Myocyte (in vitro differentiated cells): ENCODE data around the gene CBLC. TPM values are rescaled to one million over a fixed set of nuclear protein-coding genes. Genes with fewer than 3 reads are reported as not detected.
"Not testable (repeated sequence)": the region's sequence is repeated elsewhere in the genome, so short reads cannot be mapped to it uniquely, and the experiment has no call there.

Experiments used
- DNase-seq: peaks from one replicate; pipeline ENCODE4 v3.0.0-alpha.2; 2012; ENCODE audit warnings: low read depth
- total RNA-seq: library from RNA; depleted of rRNA; stranded (reverse); fragments of >200 nt; gene quantifications from 2 replicates; pipeline ENCODE4 v1.2.3, GENCODE V29; 2014

The CBLC gene
- total RNA-seq, 1 donor from 2014 or later: not detected

DNA sequence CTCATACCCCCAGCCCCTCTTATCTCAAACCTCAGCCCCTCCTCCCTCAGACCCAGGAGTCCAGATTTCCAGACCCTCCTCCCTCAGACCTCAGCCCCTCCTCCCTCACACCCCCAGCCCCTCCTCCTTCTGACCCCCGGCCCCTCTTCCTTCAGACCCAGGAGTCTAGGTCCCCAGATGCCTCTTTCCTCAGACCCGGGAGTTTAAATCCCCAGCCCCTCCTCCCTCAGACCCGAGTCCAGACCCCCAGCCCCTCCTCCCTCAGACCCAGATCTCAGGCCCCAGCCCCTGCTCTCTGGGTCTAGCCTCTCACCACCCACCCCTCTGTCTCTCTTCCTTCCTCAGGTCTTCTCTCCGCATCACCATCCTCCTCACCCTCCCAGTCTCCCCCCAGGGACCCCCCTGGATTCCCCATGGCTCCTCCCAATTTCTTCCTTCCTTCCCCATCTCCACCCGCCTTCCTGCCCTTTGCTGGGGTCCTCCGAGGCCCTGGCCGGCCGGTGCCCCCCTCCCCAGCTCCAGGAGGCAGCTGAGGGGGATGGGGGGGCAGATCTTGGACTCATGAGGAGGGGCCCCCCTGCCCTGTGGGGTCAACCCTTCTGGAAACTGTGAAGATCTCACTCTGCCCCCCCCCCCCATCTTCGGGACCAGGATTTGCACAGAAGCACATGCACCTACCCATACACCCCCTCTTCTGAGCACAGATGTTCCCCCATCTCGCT lies 18.4 kb upstream of the CBLC start:
- DNase-seq: no peak

DNA sequence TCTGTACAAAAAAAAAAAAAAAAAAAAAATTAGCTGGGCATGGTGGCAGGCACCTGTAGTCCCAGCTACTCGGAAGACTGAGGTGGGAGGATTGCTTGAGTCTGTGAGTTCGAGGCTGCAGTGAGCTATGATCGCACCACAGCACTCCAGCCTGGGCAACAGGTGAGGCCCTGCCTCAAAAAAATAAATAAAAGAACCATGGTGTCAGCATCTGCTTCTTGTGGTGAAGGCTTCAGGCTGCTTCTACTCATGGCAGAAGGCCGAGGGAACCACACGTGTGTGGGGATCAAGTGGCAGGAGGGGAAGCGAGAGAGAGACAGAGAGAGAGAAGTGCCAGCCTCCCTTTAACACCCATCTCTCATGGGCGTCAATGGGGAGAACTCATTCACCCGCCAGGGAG lies 15.7 kb upstream of the CBLC start:
- DNase-seq: peak; percentile 77

DNA sequence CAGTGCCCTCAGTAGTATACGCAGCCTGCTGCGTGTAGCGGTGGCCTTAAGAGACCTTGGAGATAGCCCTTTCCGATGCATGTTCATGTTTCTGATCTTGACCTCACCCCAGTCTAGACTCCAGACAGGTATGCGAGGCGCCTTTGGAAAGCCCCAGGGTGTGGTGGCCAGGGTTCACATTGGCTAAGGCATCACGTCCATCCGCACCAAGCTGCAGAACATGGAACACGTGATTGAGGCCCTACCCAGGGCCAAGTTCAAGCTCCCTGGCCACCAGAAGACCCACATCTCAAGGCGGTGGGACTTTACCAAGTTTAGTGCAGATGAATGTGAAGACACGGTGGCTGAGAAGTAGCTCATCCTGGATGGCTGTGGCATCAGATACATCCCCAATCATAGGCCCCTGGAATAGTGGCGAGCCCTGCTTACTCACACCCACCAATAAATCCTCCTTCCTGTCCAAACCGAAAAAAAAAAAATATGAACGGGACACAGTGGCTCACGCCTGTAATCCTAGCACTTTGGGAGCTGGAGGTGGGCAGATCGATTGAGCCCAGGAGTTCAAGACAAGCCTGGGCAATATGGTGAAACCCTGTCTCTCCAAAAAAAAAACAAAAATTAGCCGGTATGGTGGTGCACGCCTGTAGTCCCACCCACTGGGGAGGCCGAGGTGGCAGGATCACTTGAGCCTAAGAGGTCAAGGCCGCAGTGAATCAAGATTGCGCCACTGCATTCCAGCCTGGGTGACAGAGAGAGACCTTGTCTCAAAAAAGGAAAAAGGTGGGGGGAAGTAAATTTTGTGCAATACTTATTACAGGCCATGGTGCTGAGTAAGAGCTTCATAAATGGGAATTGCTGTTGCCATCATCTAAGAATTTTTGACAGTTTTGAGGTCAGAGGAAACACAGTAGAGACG lies 12.4 kb upstream of the CBLC start:
- DNase-seq: no peak

DNA sequence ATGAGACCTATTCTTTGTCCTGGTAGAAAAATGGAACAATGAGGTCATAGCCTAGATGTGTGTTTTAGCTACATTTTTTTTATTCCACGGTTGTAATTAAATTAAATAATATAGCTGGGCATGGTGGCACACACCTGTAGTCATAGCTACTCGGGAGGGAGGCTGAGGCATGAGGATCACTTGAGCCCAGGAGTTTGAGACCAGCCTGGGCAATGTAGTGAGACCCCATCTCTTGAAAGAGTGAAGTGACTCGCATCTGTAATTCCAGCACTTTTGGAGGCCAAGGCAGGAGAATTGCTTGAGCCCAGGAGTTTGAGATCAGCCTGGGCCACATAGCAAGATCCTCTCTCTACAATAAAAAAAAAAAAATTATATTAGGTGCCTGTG lies 11.7 kb upstream of the CBLC start:
- DNase-seq: no peak

DNA sequence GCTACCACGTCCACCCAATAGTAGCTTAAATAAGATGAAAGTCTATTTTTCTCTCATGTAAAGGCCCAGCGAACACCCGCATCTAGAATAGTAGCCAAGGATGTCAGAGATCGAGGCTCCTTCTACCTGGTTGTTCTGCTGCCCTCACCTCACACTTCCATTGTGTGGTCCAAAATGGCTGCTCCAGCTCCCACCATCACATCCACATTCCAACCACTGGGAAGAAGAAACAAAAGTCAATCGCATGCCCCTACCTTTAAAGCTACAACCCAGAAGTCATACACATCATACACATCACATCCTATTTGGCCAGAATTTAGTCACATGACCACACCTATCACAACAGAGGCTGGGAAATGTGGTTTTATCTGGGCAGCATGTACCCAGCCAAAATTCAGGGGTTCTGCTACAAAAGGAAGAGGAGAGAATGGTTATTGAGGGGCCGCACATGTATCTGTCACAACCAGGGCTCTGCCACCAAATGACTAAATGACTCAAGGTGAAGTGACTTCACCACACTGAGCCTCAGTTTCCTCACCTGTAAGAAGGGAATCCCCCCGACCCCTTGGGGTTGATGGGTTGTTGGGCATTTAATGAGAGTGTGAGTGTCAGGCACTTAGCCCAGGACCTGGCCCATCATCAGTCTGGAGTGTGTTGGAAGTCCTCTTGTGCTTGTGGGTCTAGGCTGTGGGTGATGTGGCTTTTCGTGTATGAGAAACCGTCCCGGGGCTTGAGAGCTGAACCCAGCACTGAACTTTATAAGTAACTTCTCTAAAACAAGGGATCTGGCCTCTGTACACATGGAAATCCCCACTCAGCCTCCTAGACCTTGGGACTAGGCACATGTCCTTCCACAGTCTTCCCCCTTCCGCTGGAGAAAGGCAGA lies 10.2 kb upstream of the CBLC start:
- DNase-seq: no peak

DNA sequence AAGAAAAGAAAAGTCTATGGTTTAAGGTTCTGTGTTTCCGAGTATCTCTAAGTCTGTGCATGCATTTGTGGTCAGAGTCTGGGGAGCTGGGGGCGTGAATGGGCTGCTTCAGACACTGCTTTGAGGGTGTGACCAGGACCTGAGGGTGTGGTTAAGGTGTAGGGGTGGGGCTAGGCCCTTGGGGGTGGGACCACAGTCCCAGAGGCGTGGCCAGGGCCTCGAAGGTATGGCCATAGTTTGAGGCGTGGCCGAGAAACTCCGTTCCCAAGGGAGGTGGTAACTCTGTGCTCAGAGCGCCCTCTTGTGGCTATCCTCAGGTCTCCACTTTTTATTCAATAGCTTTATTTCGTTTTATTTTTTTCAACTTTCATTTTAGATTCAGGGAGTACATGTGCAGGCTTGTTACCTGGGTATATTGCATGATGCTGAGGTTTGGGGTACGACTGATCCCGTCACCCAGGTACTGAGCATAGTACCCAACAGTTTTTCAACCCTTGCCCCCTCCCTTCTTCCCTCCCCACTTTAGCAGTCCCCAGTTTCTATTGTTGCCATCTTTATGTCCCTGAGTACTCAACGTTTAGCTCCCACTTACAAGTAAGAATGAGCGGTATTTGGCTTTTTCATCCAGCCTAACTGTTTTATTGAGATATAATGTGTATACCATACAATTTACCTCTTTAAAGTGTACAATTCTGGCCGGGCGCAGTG lies 7.0 kb upstream of the CBLC start:
- DNase-seq: peak; percentile 87

DNA sequence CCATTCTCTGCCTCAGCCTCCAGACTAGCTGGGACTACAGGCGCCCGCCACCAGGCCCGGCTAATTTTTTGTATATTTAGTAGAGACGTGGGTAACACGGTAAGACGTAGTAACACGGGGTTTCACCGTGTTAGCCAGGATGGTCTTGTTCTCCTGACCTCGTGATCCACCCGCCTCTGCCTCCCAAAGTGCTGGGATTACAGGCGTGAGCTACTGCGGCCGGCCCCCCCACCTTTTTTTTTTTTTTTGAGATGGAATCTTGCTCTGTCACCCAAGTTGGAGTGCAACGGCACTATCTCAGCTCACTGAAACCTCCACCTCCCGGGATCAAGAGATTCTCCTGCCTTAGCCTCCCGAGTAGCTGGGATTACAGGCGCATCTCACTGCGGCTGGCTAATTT lies 5.5 kb upstream of the CBLC start:
- DNase-seq: not testable (repeated sequence)

DNA sequence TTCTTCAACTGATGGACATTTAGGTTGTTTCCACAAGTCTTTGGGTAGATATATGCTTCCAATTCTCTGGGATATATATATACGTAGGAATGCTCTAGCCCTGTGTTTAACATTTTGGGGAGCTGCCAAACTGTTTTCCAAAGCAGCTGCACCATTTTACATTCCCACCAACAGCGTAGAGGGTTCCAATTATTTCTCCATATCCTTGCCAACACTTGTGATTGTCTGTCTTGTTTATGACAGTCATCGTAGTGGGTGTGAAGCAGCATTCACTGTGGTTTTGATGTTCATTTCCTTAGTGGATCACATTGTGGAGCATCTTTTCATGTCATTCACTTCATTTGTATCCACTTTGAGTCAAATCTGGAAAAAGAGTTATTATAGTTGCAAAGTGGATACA lies 4.7 kb upstream of the CBLC start:
- peak; percentile 74 for DNase-seq

DNA sequence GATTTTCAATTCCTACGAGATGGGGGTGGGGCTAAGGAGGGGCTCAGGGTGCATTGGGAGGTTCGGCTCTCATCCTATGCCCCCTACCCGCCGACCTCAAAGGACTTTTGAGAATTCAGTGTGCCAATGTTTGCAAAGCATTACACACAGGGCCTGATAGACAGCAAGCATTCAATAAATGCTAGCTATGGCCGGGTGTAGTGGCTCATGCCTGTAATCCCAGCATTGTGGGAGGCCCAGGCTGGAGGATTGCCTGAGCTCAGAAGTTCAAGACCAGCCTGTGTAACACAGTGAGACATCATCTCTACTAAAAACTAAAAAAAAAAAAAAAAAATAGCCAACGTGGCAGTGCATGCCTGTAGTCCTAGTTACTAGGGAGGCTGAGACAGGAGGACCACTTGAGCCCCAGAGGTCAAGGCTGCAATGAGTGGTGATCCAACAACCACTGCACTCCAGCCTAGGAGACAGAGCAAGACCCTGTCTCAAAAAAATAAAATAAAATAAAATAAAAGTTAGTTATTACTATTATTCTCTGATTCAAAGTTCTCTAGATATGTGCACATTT lies 1.9 kb upstream of the CBLC start:
- no peak for DNase-seq

DNA sequence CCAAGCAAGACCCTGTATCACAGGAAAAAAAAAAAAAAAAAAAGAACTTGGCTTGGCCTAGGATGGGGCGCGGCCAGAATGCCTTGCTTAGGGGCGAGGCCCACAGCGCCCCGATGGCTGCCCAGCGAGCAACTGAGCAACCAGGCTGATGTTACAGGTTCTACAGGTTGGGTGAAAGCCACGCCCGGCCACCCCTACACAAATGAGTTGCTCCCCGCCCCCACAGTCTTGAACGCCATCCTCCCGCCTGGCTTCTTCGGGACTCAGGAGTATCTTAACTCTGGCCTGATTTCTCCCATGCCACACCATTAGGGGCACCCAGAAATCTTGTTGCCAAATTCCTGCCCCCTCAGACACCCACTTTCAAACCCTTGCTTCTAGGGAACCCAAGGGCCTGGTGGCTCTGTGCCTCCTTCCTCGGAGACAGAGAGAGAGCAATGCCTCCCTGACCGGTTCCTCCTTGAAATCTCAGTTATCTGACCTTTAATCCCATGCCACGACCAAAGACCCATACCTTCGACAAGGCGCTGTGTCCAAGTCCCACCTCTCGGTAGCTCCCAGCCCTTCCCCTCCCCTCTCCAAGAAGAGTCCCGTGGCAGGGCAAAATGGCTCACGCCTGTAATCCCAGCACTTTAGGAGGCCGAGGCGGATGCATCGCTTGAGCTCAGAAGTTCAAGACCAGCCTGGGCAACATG lies 1.1 kb upstream of the CBLC start:
- DNase-seq: no peak

DNA sequence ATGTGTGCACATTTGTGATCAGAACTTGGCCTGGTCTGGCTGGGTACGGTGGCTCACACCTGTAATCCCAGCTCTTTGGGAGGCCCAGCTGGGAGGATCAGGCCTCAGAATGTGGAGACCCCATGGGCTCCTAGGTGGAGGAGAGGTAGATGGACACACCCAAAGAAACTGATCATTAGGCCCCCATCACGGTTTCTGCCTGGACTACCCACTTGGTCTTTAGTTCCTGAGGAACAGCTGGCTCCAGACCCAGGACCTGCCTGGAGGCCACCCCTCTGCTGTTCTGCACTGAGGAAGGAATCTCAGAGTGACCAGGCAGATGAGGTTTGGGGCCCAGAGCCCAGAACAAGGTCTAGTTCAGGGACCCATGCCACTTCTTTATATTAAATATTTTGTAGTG lies 1.5 kb downstream of the CBLC start:
- DNase-seq: no peak

DNA sequence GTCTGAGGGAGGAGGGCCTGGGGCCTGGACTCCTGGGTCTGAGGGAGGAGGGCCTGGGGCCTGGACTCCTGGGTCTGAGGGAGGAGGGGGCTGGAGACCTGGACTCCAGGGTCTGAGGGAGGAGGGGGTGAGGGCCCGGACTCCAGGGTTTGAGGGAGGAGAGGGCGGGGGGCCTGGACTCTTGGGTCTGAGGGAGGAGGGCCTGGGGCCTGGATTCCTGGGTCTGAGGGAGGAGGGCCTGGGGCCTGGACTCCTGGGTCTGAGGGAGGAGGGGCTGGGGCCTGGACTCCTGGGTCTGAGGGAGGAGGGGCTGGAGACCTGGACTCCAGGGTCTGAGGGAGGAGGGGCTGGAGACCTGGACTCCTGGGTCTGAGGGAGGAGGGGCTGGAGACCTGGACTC lies 4.0 kb downstream of the CBLC start:
- not testable (repeated sequence) for DNase-seq

DNA sequence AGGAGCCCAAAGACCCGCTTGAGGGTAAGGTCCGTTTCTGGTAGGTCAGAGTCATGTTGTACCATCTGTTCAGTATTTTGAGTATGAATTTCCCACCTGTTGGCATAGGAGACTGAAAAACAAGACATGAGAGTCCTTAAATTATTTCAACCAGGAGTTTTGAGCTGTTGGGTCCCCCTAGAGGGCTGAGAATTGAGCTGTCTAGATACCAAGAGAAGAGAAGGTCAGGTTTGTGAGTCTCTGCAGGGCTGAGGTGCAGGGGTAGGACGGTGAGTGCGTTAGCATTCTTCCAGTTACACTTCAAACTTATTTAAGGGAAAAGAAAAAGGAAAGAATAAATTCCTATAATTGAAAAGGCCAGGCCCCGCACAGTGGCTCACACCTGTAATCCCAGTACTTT lies 5.0 kb downstream of the CBLC start:
- DNase-seq: no peak

DNA sequence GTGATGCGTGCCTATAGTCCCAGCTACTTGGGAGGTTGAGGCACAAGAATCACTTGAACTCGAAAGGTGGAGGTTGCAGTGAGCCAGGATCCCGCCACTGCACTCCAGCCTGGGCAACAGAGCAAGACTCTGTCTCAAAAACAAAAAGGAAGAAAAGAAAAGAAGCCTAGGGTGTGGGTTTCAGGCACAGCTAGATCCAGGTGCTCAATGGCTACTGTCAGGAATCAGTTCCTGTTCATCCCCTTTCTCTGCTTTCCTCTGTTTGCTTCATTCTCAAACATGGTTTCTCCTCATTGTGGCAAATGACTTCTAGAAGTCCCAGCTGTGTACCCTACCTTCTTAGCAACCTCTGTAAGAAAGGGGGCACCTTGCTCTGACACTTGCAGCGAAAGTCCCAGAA lies 5.9 kb downstream of the CBLC start:
- no peak for DNase-seq

DNA sequence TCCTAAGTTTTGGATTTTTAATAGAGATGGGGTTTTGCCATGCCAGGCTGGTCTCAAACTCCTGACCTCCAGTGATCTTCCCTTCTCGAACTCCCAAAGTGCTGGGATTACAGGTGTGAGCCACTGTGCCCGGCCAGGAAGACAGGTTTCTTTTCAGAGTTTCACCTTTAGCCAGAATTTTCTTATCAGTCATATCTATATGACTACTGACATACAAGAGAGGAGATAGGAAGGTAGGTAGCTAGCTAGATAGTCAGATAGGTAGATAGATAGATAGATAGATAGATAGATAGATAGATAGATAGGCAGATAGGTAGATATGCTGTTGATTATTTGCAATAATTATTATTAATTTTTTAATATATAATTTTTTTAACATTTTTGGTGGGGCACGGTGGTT lies 7.6 kb downstream of the CBLC start:
- DNase-seq: no peak

DNA sequence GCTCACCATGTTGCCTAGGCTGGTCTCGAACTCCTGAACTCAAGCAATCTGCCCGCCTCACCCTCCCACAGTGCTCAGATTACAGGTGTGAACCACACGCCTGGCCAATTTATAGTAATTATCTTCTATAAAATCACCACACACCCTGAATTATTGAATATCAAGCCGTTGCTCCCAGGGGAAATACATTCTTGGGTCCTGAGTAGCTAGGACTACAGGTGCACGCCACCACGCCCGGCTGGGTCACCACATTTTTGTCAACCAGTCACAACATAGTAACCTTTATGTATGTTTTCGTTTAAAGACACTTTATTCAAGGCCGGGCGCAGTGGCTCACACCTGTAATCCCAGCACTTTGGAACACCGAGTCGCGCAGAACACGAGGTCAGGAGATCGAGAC lies 8.3 kb downstream of the CBLC start:
- no peak for DNase-seq

DNA sequence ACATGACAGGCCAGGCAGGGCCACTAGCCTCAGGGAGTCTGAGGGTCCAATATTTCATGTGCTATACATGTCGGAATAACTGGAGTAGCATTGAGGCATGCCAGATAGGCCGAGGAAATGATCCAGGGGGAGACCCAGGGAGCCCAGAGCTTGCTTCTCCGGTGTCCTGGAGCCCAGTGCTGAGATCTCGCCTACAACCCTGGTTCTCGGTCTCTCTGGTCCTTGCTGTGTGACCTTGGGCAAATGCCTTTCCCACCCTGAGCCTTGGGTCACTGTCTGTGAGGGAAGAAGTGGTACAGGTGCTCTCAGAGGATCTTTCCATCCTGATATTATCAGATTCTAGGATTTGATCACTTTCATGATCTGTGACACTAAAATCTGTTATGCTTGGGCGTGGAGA lies 11.3 kb downstream of the CBLC start:
- DNase-seq: no peak

DNA sequence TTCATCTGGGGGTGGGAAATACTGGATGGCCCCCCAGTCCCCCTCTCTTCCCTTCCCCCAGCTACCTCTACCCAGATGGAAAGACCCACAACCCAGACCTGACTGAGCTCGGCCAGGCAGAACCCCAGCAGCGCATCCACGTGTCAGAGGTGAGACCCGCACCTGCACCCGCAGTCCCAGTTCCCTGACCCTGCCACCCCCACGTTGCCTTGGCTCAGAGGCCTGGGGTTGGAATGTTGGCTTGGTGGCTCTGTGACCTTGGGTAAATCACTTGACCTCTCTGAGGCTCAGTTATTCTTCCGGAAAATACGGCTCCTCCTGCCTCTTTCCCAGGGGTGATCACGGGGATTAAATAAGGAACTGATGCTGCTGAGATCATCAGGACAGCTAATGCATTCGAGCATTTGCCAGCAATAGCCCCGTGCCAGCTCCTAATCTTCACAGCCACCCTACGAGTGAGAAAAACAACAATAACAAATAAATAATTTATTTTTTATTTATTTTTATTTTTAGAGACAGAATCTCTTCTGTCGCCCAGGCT lies 12.3 kb downstream of the CBLC start:
- DNase-seq: no peak

DNA sequence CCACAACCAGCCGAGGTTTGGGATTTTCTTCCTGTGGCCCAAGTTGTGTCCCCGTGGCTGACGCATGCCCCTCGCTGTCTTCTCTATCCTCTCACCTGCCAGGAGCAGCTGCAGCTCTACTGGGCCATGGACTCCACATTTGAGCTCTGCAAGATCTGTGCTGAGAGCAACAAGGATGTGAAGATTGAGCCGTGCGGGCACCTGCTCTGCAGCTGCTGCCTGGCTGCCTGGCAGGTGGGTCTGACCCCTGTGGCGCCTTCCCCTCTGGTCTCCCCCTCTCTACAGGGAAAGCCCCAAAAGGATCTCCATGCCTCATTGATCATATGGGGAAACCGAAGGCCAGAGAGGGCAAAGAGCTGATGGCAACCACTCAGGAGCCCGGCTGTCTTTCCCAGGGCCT lies 14.6 kb downstream of the CBLC start:
- DNase-seq: peak; percentile 65

DNA sequence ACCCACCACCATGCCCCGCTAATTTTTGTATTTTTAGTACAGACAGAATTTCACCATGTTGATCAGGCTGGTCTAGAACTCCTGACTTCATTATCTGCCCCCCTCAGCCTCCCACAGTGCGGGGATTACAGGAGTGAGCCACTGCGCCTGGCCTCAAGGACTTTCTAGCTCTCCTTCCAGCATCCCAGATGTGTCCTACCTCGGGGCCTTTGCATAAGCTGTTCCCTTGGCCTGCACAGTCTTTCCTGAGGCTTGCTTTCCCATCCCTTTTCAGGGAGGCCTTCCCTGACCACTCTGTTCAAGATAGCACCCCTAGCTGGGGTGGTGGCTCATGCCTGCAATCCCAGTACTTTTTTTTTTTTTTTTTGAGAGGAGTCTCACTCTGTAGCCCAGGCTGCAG lies 16.9 kb downstream of the CBLC start:
- no peak for DNase-seq
